ENCODE data around the gene ACTRT2. TPM values are rescaled to one million over a fixed set of nuclear protein-coding genes. Genes with fewer than 3 reads are reported as not detected.

Gene ACTRT2
- total RNA-seq, 1 donor from 2014 or later, result not detected

GRCh38 chr1:3016641-3017439 lies 4.4 kb upstream of the ACTRT2 start:
- peaks cover 45% of the 10 kb centered on the region for H3K27me3 ChIP-seq (ENCODE audit: low read depth)
- DNase-seq, result no peak

GRCh38 chr1:3017440-3018050 lies 3.7 kb upstream of the ACTRT2 start:
- intact Hi-C loops (cut with DNase I), result no loop called here
- Histone ChIP-seq H3K27me3 (ENCODE audit: low read depth) (peaks cover 38% of the 10 kb centered on the region), H3K36me3 (no peaks in the 10 kb centered on the region), H3K9me3 (no peaks in the 10 kb centered on the region), H3K27ac (no peak overlapping the region), H3K4me3 (no peak overlapping the region), H3K4me1 (no peaks in the 10 kb centered on the region)
- ATAC-seq (no peak), DNase-seq (no peak)
- TF ChIP-seq, protein P1, sequence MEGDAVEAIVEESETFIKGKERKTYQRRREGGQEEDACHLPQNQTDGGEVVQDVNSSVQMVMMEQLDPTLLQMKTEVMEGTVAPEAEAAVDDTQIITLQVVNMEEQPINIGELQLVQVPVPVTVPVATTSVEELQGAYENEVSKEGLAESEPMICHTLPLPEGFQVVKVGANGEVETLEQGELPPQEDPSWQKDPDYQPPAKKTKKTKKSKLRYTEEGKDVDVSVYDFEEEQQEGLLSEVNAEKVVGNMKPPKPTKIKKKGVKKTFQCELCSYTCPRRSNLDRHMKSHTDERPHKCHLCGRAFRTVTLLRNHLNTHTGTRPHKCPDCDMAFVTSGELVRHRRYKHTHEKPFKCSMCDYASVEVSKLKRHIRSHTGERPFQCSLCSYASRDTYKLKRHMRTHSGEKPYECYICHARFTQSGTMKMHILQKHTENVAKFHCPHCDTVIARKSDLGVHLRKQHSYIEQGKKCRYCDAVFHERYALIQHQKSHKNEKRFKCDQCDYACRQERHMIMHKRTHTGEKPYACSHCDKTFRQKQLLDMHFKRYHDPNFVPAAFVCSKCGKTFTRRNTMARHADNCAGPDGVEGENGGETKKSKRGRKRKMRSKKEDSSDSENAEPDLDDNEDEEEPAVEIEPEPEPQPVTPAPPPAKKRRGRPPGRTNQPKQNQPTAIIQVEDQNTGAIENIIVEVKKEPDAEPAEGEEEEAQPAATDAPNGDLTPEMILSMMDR (IDR thresholded peaks at IDR 0.05), result no peak

More at GRCh38 chr1:3016641-3017439, 4.4 kb upstream of the ACTRT2 start:
- no peaks in the 10 kb centered on the region for H3K36me3 ChIP-seq
- intact Hi-C loops (cut with DNase I), result no loop called here
- TF ChIP-seq, protein P1 (IDR thresholded peaks at IDR 0.05), result no peak
- H3K9me3 ChIP-seq, result no peaks in the 10 kb centered on the region
- ATAC-seq, result no peak
- no peaks in the 10 kb centered on the region for H3K4me1 ChIP-seq
- H3K4me3 ChIP-seq, result no peak overlapping the region
- H3K27ac ChIP-seq, result no peak overlapping the region

DNA sequence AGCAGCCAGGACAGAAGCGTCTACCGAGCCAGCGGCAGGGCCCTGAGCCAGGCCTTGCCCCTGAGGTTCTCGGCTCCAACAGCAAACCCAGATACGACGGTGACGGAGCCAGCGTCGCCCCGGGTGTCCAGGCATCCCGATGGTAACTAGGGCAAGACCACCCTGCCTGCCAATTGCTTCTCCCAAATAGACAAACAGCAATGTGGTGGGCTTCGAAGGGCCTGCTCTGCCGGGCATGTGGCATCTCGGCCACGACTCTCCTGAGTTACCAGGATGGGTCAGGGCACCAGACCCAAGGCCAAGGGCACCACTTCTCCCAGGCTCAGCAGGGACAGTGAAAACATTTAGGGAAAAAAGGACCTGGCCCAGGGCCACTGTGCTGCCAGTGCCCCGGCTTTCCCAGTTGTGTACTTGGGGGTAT lies 3.2 kb upstream of the ACTRT2 start:
- peaks cover 33% of the 10 kb centered on the region for H3K27me3 ChIP-seq (ENCODE audit: low read depth)
- no peaks in the 10 kb centered on the region for H3K36me3 ChIP-seq
- ATAC-seq, result no peak
- DNase-seq, result no peak
- no peak overlapping the region for H3K4me3 ChIP-seq
- TF ChIP-seq, protein P1 (IDR thresholded peaks at IDR 0.05), result no peak
- H3K4me1 ChIP-seq, result no peaks in the 10 kb centered on the region
- intact Hi-C loops (cut with DNase I), result no loop called here
- H3K9me3 ChIP-seq, result no peaks in the 10 kb centered on the region
- no peak overlapping the region for H3K27ac ChIP-seq

DNA sequence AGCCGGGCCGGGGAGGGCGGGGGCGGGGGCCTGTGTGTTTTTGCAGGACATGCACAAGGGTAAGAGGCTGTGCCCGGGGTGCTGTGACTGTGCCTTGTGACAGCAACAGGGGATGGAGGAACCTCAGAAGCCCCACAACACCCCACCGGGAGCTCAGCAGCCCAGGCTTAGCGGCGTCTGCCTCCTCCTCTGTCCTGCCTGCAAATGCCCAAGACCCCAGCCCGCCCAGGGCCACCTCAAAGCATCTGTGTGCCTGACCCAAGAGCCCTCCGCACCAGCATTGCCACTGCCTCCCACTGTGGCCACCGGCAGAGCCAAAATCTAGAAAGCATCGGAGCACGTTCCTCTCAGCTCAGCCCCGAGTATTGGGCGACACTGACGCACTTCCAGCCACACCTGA lies 2.7 kb upstream of the ACTRT2 start:
- Histone ChIP-seq H3K4me3 (no peak overlapping the region), H3K4me1 (no peaks in the 10 kb centered on the region), H3K27me3 (ENCODE audit: low read depth) (peaks cover 28% of the 10 kb centered on the region), H3K9me3 (no peaks in the 10 kb centered on the region), H3K36me3 (no peaks in the 10 kb centered on the region), H3K27ac (no peak overlapping the region)
- TF ChIP-seq, protein P1 (IDR thresholded peaks at IDR 0.05), result no peak
- intact Hi-C loops (cut with DNase I), result no loop called here
- DNase-seq (peak; percentile 39), ATAC-seq (no peak)

DNA sequence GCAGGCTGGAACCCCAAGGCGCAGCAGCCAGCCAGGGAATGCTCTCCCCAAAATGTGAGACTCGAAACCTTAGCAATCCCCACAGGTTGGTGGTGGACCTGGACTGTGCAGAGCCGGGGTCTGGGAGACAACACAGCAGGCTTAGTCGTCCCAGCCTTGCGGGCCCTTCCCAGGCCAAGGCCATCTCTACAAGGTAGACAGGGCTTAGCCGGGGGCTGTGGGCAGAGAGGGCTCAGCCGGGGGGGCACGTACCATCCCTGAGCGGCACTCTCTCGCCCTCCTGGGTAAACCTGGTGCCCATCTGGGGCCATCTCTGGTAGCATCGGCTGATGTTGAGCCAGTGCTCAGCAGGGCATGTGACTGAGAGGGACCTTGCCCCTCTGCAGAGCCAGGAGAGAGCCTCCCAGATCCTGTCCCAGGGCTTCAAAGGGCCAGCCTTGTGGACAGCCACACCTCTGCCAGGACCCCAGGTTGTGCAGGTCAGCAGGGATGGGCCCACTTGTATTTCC lies 2.2 kb upstream of the ACTRT2 start:
- ATAC-seq, result no peak
- no peak overlapping the region for H3K27ac ChIP-seq
- no peak overlapping the region for H3K4me3 ChIP-seq
- peaks cover 23% of the 10 kb centered on the region for H3K27me3 ChIP-seq (ENCODE audit: low read depth)
- TF ChIP-seq, protein P1 (IDR thresholded peaks at IDR 0.05), result no peak
- no peaks in the 10 kb centered on the region for H3K36me3 ChIP-seq
- no peak for DNase-seq
- H3K4me1 ChIP-seq, result no peaks in the 10 kb centered on the region
- intact Hi-C loops (cut with DNase I), result no loop called here
- no peaks in the 10 kb centered on the region for H3K9me3 ChIP-seq

All from lower lobe of right lung (tissue), 2 donors.